HUES6 (cell line): ENCODE results near the gene MRPL17.
A peak's percentile ranks its signal among the peaks of the same experiment; 100 is the strongest.

ENCODE experiments used
- H3K27ac ChIP-seq: 2 replicates; pipeline ENCODE4 v1.7.0; 2013; ENCODE audit warnings: low read depth, mild to moderate bottlenecking, low read length, inconsistent platforms
- H3K27me3 ChIP-seq: 2 replicates; pipeline ENCODE4 v1.6.1; 2013; ENCODE audit warnings: low read length; ENCODE audit not compliant: control insufficient read depth, insufficient read depth
- H3K36me3 ChIP-seq: 2 replicates; pipeline ENCODE4 v1.6.1; 2013; ENCODE audit warnings: low read length; ENCODE audit not compliant: control insufficient read depth, insufficient read depth
- H3K4me1 ChIP-seq: 2 replicates; pipeline ENCODE4 v1.6.1; 2013; ENCODE audit warnings: low read length; ENCODE audit not compliant: control insufficient read depth, insufficient read depth
- H3K4me3 ChIP-seq: 2 replicates; pipeline ENCODE4 v1.5.1; 2013; ENCODE audit warnings: low read depth, low read length
- H3K9ac ChIP-seq: one replicate; pipeline ENCODE4 v1.6.1; 2013; ENCODE audit warnings: mild to moderate bottlenecking, low read length
- H3K9me3 ChIP-seq: 2 replicates; pipeline ENCODE4 v1.6.1; 2013; ENCODE audit warnings: low read depth, low read length; ENCODE audit not compliant: control insufficient read depth, insufficient read depth

Gene MRPL17

DNA sequence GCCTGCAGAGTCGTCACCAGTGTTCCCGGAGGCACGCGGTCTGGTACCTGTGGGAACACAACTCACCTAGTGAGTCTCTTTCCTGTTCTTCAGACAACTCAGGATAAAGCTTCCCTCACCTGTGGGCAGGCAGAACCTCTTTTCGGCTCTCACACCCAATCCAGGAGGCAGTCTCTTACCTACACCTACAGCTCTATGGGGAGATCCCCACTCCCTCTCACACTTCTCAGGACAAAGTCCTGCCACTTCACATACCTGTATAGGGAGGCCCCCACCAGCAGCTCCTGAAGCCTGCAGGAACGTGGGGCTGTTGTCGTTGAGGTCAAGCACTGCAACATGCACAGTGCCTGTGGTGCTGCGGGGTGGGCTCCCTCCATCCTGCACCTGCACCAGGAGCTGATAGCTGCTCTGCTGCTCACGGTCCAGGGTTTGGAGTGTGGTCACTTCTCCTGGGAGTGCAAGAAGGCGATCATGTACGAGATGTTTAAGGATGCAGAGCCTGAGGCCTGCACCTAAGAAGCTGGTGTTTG lies 51.7 kb downstream of the MRPL17 start:
- no peak overlapping the region for H3K9ac ChIP-seq
- H3K9me3 ChIP-seq, result no peaks in the 10 kb centered on the region
- peaks cover 8% of the 10 kb centered on the region; the same call in 1 of the 2 replicates for H3K4me1 ChIP-seq
- H3K27me3 ChIP-seq, result peaks cover 44% of the 10 kb centered on the region
- H3K4me3 ChIP-seq, result no peak overlapping the region
- H3K36me3 ChIP-seq, result peaks cover 14% of the 10 kb centered on the region
- H3K27ac ChIP-seq, result no peak overlapping the region

GRCh38 chr11:6630632-6631291 lies 52.4 kb downstream of the MRPL17 start:
- Histone ChIP-seq H3K27ac (no peak overlapping the region), H3K9me3 (no peaks in the 10 kb centered on the region), H3K9ac (no peak overlapping the region), H3K4me1 (peaks cover 7% of the 10 kb centered on the region; the same call in 1 of the 2 replicates), H3K27me3 (peaks cover 44% of the 10 kb centered on the region), H3K4me3 (peak overlapping the region; percentile 60), H3K36me3 (peaks cover 19% of the 10 kb centered on the region)
